NOMO-1 treated with DMSO at 0.1 percent for 48 hours (cell line): ENCODE measurements around the gene CAD.
"Not testable (repeated sequence)": the region's sequence is repeated elsewhere in the genome, so short reads cannot be mapped to it uniquely, and the experiment has no call there.

ENCODE experiments used
- DNase-seq: peaks from one replicate; lab custom pipeline; 2025; ENCODE audit not compliant: unreplicated experiment; lab: John Stamatoyannopoulos, UW

The CAD gene

GRCh38 chr2:27255187-27255586 is 38.0 kb downstream of the CAD start:
- DNase-seq = no peak

GRCh38 chr2:27255660-27256059 is 38.5 kb downstream of the CAD start:
- DNase-seq = no peak

- no peak for DNase-seq
These were observed 39.8 kb downstream of the CAD start for GRCh38 chr2:27256855-27257454.

GRCh38 chr2:27258051-27258450 is 40.9 kb downstream of the CAD start:
- no peak for DNase-seq

- no peak for DNase-seq
These were observed 44.2 kb downstream of the CAD start for GRCh38 chr2:27261241-27261925.

GRCh38 chr2:27261926-27262298 is 44.7 kb downstream of the CAD start:
- no peak for DNase-seq

- peak; percentile 38 for DNase-seq
These were observed 45.5 kb downstream of the CAD start, which contains the start of gene SLC30A3 for GRCh38 chr2:27262379-27263286. Gene SLC30A3, minus strand, starts transcription at chr2:27263047. Its CDS starts 141 bp downstream, at chr2:27262906.

GRCh38 chr2:27263287-27264252 is 46.4 kb downstream of the CAD start:
- no peak for DNase-seq

GRCh38 chr2:27264253-27264752 is 47.1 kb downstream of the CAD start:
- no peak for DNase-seq

GRCh38 chr2:27264753-27265535 is 47.8 kb downstream of the CAD start:
- DNase-seq = no peak

- no peak for DNase-seq
These were observed 48.3 kb downstream of the CAD start for GRCh38 chr2:27265536-27265870.

- not testable (repeated sequence) for DNase-seq
These were observed 51.1 kb downstream of the CAD start for GRCh38 chr2:27268296-27268695.

- no peak for DNase-seq
These were observed 53.0 kb downstream of the CAD start for GRCh38 chr2:27270131-27270530.

- DNase-seq = no peak
These were observed 53.5 kb downstream of the CAD start for GRCh38 chr2:27270670-27271069.

GRCh38 chr2:27271631-27272340 is 54.6 kb downstream of the CAD start:
- DNase-seq = no peak

- DNase-seq = not testable (repeated sequence)
These were observed 55.7 kb downstream of the CAD start for GRCh38 chr2:27272537-27273522.

GRCh38 chr2:27275211-27276150 is 58.3 kb downstream of the CAD start, which contains the start of gene DNAJC5G:
Gene DNAJC5G, plus strand, starts transcription at chr2:27275433. Its CDS starts 1,296 bp downstream, at chr2:27276729.
- DNase-seq = no peak
